Stimulated activated CD8-positive, alpha-beta memory T cell treated with anti-CD3 and anti-CD28 coated beads, Interleukin-2, amount 100 ng/mL, for 1 hour (primary cell): ENCODE measurements around the gene ANKRD34A.
"Not testable (repeated sequence)": the region's sequence is repeated elsewhere in the genome, so short reads cannot be mapped to it uniquely, and the experiment has no call there.

Source experiments
- DNase-seq, 2 donors: peaks; one replicate each; pipeline ENCODE4 v3.0.0-alpha.2; 2020; ENCODE audit warnings: low read depth in 2 of 2

Gene ANKRD34A

GRCh38 chr1:145946477-145946986 is 17.8 kb downstream of the ANKRD34A start:
- no peak for DNase-seq

- DNase-seq, result no peak
Observed at GRCh38 chr1:145944532-145944931, 19.8 kb downstream of the ANKRD34A start.

- DNase-seq, result no peak
Observed at GRCh38 chr1:145942871-145943270, 21.5 kb downstream of the ANKRD34A start.

GRCh38 chr1:145942405-145942804 is 22.0 kb downstream of the ANKRD34A start:
- no peak for DNase-seq

GRCh38 chr1:145937436-145937835 is 26.9 kb downstream of the ANKRD34A start:
- no peak for DNase-seq

GRCh38 chr1:145936247-145936646 is 28.1 kb downstream of the ANKRD34A start:
- no peak for DNase-seq

GRCh38 chr1:145935708-145936107 is 28.7 kb downstream of the ANKRD34A start:
- DNase-seq, result no peak

- DNase-seq, result not testable (repeated sequence)
Observed at GRCh38 chr1:145932522-145933009, 31.8 kb downstream of the ANKRD34A start.

- no peak for DNase-seq
Observed at GRCh38 chr1:145927916-145928643, 36.3 kb downstream of the ANKRD34A start.

- DNase-seq, result peak; percentile 83 to 85
Observed at GRCh38 chr1:145927063-145927886, 37.1 kb downstream of the ANKRD34A start, which contains the start of gene RBM8A. TSS of gene RBM8A (minus strand) at chr1:145927484. CDS start at chr1:145927426, 58 bp downstream.

- peak in 1 of 2 donors; percentile 12 for DNase-seq
Observed at GRCh38 chr1:145926686-145927062, 37.7 kb downstream of the ANKRD34A start.

GRCh38 chr1:145922266-145922665 is 42.1 kb downstream of the ANKRD34A start:
- no peak for DNase-seq

- DNase-seq, result not testable (repeated sequence)
Observed at GRCh38 chr1:145920297-145920696, 44.1 kb downstream of the ANKRD34A start.

- no peak for DNase-seq
Observed at GRCh38 chr1:145918992-145919939, 45.1 kb downstream of the ANKRD34A start.

GRCh38 chr1:145918144-145918991 is 46.0 kb downstream of the ANKRD34A start, which contains the start of gene PEX11B:
TSS of gene PEX11B (minus strand) at chr1:145918717. CDS start at chr1:145918688, 29 bp downstream.
- peak; percentile 83 to 86 for DNase-seq

GRCh38 chr1:145917595-145917994 is 46.8 kb downstream of the ANKRD34A start:
- DNase-seq, result no peak

- DNase-seq, result no peak
Observed at GRCh38 chr1:145916745-145917144, 47.6 kb downstream of the ANKRD34A start.

GRCh38 chr1:145912128-145912641 is 52.2 kb downstream of the ANKRD34A start:
- no peak for DNase-seq
